GM03348 (cell line): ENCODE measurements around the gene TSEN15.

Source experiments
- DNase-seq: peaks from one replicate; pipeline ENCODE4 v3.0.0; 2012; ENCODE audit warnings: low spot score

Gene TSEN15

DNA sequence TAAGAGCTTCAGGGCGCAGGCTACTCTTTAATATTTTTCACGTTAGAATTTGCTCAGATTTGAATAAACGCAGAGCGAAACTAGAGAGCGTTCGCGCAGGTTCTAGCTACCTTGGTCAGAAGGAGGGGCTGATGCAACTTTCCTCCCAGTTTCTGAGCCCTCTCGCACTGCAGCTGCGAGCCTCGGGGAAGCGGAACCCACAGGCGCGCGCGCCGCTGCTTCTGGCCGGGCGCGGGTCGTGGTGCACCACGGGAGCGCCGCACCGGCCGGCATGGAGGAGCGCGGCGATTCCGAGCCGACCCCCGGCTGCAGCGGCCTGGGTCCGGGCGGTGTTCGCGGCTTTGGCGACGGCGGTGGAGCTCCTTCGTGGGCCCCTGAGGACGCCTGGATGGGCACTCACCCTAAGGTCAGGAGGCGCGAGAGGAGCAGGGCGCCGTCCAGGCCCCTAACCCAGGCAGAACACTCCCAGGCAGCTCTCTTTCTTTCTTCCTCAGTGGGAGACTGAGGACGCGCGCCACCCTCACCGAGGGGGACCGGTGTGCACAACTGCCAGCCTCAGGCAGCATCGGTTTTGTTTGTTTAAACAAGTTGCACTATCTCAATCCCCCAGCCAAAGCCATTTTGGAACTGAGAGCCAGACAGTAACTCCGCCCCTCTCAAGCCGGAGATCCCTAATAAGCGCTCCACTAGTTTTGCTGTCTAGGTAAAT, at the start of gene TSEN15:
Gene TSEN15 (plus strand): TSS at position 246 of the 709 bp plus-strand sequence. CDS start 26 bp downstream, at position 272.
- DNase-seq = peak; percentile 88

DNA sequence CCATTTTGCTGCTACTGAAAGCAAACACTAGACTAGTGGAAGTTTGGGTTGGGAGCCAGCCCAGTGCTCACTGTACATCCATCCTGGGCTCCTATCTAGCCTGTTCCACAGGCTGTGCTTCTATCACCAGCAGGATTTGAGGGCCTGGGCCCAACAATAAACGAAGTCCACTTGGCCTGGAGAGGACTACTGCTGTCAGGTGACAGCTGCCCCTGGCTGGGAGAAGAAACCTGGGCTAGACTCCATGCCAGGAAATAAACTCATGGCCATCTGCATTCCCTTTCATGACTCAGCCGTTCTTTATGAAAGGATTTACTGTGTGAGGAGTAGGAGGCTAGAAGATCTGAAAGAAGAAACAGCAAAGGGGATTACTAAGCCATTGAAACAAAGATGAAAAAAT, 49.5 kb upstream of the TSEN15 start:
- DNase-seq = peak; percentile 82

DNA sequence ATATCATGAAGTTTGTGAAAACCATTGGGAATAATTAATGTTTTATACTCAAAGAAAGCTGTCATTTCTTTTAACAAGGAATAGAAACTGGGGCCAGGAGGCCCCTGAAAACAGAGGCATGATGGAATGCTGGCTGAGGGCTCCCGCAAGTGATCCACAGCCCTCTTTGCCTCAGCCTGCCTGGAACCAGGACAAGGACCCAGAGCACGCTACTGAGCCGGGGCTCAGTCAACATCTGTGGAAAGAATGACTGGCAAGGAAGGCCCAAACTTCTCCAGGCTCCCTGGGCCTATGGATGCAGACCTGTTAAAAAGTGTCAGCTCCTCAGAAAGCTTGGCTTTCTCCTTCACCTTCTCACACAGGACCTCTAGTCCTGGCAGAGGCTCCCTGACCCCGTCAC, 46.6 kb upstream of the TSEN15 start:
- no peak for DNase-seq

DNA sequence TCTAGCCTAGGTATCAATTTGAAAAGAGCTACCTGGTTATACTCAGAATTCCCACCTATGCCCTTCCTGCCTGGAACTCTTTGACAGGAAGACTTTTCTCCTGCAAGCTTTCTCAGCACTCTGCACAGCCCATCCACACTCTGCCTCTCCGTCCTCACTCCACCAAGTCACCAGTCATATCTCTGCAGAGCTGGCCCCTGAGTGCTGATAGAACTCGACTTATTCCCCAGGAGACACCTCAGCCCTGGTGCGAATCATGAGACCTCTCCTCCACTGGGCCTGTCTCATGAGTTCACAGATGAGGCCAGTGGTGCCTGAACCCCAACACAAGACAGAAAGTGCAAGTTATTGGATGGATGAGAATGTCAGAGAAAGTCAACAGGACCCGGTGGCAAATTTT, 46.0 kb upstream of the TSEN15 start:
- DNase-seq = no peak

DNA sequence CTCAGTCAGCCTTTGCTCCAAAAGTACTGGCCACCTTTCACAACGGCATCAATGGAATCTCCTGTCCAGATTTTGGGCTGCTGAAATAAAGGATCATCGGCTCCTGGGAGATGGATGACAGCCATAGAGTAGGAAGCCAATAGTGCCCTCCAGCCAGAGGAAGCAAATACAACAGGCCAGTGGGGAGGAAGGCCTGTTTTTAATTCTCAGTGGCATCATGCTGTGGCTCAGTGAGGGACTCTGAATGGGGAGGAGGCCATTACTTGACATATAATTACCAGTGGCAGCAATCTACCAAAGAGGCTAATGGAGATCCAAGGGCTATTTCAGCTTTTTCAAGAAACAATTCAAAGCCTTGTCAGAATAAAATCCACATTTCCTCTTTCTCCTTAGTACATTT, 40.7 kb upstream of the TSEN15 start:
- no peak for DNase-seq

DNA sequence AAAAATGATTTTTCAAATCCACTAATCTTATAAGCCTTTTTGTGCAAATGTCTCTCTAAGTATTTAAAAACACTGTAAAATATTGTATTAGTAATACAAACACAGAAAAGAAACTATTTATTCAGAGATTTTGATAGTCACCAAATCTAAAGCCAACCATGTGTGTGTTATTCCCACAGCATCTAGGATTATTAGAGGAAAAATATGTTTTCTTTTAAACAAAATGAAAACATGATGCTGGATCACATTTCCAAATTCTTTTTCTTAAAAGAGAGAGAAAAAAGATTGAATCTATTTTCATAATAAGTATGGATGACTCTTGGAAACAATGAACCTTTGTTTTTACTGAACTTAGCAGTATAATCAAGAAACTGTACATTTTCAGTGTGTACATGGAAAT, 39.3 kb upstream of the TSEN15 start:
- no peak for DNase-seq

DNA sequence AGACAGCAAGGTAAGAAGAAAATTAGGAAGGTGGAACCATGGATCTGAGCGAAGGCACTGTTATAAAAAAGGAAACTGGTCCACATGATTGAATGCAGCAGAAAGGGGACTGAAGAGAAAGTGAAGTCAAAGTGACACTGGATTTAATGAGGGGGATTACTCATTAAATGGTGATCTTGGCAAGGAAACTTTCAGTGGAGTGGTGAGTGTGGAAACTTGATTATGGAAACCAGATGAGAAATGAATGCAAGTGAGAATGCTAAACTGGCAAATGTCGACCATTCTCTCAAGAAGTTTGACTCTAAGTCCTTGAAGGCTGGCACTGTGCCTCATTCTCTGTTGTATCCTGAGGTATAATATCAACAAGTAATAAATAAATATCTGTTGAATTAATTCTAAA, 37.3 kb upstream of the TSEN15 start:
- DNase-seq = peak; percentile 33

DNA sequence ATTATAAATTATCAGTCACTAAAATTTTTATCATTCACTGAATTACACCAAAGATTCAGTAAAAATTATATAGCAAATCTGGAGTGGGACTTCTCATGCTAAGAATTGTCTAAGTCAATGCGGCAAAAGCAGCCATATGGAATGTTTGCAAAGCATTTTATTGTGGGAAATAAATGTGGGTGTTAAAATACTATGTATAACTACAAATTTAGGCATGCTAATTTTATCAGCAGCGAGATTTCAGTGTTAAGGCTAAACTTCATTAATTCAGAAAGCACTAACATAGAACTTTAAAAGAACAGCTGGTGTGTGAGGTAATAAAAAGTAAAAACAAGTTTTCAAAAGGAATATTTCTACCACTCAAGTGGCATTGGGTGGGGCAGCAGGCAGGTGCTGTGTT, 35.4 kb upstream of the TSEN15 start:
- DNase-seq = no peak

DNA sequence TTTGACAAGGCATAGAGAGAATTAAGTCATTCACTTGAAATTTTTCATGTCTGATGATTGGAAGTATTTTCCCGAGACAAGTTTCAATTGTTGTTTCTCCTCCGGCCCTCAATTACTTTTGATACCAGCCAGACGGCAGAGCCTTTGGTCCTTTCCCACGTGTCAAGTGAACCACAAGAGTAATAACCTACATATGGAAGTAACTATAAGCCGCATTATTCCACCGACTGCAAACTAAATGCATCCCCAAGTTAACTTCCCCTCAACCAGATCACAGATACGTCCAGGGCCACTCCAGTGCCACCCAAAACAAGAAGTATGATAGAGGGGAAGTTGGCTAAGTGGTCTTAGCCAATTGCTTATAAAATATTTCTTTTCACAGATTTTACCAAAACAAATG, 34.2 kb upstream of the TSEN15 start:
- DNase-seq = no peak

DNA sequence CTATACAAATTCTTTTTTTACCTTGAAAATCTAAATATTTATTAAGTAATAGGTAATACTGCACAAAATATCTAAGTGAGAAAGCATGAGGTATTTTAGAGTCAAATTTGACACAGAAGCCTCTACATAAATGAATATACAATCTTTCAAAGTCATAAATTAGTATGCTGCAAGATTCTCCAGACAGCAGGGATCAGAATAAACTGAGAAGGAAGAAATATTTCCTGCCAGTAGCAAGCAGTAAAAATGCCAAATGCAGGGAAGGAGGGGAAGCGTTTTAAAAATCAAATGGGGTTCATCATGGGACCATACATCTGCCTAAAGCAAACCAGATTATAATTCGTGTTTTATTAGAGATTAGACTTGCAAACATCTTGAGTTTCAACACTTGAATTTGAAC, 32.9 kb upstream of the TSEN15 start:
- no peak for DNase-seq

DNA sequence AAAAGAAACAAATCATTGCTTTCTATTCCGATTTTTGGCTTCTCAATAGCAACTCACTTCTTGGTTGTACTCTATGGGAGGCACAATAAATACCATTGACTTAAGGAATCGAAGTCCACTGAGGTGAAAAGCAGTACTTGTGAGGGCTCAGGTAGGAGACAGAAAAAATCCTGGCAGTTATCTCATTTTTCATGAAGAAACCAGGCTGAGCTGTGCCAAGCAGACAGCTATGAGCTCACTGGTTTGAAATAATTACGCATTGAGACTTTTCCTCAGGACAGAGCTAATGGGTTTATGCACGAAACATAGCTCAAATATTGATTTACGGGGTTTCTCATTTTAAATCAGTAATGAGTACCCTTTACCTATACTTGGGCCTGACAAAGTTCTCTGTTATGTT, 32.5 kb upstream of the TSEN15 start:
- no peak for DNase-seq

DNA sequence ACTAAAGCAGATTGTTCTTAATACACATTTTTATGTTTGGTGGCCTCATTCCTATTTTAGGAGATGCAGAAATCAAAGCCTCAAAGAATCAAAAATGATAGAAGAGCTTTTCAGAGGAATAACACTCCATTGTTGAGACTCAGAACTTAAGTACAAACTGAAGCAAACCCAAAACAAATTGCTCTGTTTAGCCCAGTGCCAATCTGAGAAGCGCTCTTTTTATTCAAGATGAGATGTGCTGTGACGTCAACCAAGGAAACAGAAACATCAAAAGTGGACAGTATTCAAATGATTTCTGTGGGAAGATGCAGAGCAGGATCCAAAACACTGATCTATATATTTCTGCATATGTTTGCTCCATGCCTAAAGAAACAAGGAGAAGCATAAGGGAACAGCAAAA, 32.0 kb upstream of the TSEN15 start:
- DNase-seq = no peak

DNA sequence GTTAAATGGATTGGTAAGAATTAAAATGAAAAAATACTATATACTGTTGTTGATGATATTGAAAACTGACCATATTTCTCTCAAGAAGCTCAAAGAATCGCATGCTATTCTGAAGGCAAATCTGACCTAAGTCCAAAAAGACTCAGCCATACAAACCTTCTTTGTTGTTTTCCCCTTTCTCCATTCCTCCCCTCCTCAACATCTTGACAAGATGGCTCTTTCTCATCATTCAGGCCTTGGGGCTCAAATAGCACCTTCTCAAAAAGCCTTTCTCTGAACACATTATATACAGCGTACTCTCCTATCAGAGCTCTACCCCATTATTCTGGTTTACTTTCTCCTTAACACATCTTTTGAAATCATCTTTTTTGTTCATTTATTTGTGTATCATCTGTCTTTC, 31.2 kb upstream of the TSEN15 start:
- no peak for DNase-seq

DNA sequence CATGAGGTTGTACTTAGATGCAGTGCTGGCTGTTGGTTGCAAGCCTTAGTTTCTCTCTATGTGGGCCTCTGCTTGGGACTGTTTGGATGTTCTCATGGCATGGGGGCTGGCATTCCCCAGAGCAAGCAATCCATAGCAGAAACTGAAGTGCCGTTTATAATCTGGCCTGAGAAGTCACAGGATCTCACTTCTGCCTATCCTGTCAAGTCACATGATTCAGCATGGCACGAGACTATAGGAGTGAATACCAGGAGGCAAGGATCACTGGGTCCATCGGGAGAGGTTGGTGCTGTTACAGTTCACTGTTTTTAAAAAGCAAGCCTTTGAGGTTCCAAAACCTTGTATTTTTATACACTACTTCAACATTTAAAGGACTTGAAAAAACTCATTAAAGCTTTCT, 30.7 kb upstream of the TSEN15 start:
- DNase-seq = no peak

DNA sequence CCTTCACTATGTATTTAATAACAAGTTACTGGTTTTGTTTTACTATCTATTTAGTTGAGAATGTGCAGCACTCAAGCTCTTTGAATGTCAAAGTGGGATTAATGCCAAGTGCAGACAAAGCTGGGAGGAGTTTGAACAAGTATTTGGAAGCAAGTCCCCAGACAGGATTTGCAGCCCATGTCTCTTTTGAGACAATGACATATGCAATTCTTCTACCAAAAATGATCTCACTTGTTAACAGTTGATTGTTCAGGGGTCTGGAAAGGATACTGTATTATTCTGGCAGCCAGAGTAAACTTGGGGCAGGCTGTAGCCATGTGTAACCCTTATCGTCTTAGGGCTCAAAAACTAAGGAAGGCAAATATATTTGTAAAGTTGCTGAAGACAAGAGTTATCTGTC, 29.8 kb upstream of the TSEN15 start:
- DNase-seq = no peak

DNA sequence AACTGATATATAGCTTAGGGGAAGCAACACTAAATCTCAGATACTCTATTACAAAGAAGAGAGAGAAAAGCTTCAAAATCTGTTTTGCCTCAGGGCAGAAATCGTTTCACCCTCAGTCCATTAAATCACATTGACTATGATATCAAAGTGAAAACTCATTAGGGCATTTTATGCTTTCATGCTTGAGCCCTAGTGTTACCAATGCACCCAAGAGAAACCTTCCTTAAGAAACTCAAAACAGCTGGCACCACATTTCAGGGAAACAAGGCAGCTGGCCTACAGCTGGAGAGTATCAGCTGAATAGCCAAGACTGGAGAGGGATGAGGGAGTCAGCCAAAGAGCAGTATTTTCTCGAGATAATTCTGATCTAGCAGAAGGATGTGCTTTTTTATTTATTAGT, 28.9 kb upstream of the TSEN15 start:
- peak; percentile 52 for DNase-seq

DNA sequence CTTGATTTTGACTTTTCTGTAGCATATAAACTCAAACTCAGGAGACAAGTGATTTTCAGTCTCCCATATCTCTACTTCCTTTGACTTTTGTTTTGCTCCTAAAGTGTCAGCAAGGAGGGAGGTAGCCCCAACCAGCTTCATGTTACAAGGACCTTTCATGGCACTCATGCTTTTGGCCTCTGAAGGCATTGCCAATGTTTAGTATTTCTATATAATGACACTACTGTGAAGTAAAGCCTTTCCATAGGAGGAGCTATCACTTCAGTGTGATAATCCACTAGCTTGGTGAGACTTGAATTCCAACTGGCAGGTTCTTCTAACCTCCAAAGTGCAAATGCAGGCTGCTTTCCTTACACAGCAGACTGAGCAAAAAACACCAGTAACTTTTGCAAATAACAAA, 28.4 kb upstream of the TSEN15 start:
- no peak for DNase-seq

DNA sequence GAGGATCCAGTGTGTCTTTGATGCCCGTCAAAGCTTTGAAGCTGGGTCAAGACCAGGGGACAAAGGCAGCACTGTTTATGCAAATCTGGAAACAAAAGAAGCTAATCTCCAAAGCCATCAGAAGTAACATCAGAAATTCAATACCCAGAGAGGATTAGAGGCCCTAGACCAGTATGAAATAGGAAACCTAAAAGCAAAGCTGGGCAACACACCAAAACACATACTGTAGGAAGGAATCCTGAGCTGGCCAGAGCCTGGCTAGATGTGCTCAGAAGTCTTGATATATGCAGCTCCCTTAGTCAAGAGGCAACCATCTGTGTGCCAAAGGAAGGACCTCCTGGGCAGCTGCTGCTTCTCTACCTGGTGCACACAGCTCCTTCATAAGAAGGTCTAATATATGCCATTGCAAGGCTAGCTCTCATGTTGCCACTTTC, 26.3 kb upstream of the TSEN15 start:
- DNase-seq = peak; percentile 77

DNA sequence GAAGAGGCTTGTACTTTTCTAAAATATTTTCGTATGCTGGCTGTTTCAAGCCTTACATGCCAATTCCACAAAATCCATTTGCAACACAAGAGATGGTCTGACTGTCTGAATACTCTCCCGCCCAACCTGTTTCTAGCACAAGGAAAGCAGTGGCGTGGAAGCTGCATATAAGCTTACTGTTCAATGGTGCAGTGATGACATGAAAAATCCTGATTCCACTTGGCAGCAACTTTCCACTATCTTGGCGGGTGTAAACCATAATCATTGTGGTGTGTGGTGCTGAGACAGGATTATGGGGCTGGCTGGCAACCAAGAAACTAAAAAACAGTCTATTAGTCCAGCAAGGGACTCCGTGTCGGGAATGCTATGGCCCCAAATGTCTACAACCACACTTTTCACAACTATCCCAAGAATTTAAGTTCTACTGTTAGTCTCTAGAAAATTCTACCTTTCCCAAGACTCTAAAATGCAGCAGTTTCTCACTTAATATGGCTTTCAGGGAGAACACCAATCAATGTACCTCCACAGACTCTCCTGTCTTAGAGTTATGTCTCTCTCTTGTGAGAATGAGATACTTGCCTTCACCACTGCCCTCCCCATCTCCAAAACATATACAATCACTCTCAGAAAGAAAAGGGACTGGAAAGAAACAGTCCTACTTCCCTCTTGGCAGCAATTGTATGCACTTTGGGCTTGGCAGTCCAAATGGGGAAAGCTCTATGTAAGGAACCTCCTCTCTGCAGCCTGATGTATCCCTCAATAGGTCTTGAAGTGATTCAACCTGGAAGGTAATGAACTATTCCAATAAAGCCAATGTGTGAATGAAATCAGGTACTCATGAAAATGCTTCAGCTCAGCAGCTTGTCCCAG, 23.5 kb upstream of the TSEN15 start:
- DNase-seq = peak; percentile 24

DNA sequence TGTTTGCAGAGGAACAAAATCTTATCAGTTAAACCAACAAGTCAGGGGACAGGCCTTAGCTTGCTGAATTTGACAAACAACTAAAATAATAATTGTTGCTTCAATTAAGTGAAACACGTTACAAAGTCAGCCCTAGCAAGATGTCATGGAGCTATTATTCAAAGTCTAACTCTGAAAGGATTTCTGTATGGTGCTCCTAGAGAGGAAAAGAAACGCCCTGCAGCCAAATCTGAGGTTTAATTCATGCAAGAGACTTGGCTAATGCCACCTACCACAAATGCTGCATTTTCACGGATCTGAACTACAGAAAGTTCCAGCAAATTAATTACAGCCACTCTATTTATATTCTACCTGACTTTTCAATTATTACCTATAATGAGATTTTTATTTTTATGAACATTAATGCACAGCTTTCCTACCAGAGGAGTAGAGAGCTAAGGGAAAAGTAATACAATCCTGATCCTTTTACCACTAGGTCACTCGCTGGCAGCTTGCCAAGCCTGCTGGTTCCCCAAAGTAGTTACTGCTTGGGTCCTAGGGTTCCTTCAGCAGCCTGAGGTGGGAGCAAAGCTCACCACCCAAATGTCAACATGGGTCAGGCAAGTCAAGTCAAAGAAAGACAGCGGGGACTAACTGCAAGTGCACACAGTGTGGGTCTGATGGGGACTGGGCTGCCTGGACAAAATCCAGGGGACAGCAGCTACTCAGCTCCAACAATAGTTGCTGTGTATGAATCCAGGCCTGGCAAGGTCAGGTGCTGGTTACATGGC, 22.5 kb upstream of the TSEN15 start:
- DNase-seq = no peak

DNA sequence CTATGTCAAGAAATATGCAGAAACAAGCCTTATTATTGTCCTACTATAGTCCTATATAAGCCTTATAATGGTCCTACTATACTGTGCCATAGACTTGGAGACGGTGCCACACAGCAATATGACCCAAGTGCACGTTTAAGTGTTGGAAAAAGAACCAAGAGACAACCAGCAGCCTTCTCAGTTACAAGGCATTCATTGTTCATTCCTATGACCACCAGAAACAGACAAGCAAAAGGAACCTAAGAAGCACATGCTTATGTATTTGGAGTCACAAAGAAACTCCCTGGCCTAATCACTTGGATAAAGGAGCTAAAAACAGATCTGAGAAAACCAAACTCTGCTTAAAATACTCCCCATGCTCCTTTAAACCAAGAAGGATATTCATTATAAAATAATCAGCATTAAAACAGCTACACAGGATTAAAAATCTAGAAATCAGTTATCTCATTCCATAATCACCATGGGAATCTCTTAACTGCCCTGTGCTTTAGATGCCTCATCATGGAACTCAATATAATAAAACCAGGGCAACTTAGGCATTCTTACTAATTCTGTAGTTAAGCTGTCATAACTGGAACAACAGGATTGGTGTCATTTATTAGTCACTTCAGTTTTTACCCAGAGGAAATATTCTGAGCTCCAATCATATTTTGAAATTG, 21.0 kb upstream of the TSEN15 start:
- no peak for DNase-seq

DNA sequence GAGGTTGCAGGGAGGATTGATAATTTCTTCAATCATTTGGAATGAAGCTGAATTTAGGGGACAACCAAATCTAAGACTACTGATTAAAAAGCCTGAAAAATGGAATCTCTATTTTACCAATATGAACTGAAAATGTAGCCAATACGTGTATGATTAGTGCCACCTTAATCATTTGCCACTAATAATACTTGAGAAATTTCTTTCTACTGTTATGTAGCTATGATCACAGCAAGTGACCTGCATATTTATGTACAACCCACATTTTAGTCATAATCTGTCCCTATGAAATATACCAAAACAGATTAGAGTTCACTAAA, 20.5 kb upstream of the TSEN15 start:
- DNase-seq = no peak
